ENCODE results near the gene RPL37.

GRCh38 chr5:40879163-40879942, 44.3 kb upstream of the RPL37 start:
- TF ChIP-seq ZNF513 (tag by site-specific recombination; IDR thresholded peaks at IDR 0.05) (no peak), ZNF776 (tag by site-specific recombination; IDR thresholded peaks at IDR 0.05; ENCODE audit: borderline replicate concordance) (no peak)

Measured in HEK293 (cell line).